Aorta (tissue), 5 donors: ENCODE results near the gene TAAR9. TPM values are rescaled to one million over a fixed set of nuclear protein-coding genes. Genes with fewer than 3 reads are reported as not detected.
"Not testable (repeated sequence)": the region's sequence is repeated elsewhere in the genome, so short reads cannot be mapped to it uniquely, and the experiment has no call there.

Experiments used
- ATAC-seq: fragments of 200-7000 bp; cut with Tn5 transposase; one replicate; pipeline ENCODE4 v1.9.1; 2022; ENCODE audit warnings: moderate library complexity; ENCODE audit not compliant: low FRiP score
- DNase-seq, 2 donors: peaks; one replicate each; pipeline ENCODE4 v3.0.0-alpha.2; 2020
- H3K27ac ChIP-seq, 2 donors: one replicate each; pipeline ENCODE4 v1.5.1; 2013; ENCODE audit warnings: low read length in 2 of 2, mild to moderate bottlenecking in 2 of 2, moderate library complexity in 2 of 2, control low read depth in 1 of 2, inconsistent platforms in 1 of 2, low read depth in 1 of 2
- H3K27me3 ChIP-seq, 2 donors: one replicate each; pipeline ENCODE4 v1.6.1; 2013; ENCODE audit warnings: control low read depth in 1 of 2, low read length in 1 of 2, mild to moderate bottlenecking in 1 of 2, moderate library complexity in 1 of 2; ENCODE audit not compliant: insufficient read depth in 2 of 2, control insufficient read depth in 1 of 2
- H3K36me3 ChIP-seq, 2 donors: one replicate each; pipeline ENCODE4 v1.6.1; 2013; ENCODE audit warnings: control low read depth in 1 of 2, low read length in 1 of 2, mild to moderate bottlenecking in 1 of 2; ENCODE audit not compliant: insufficient read depth in 2 of 2, control insufficient read depth in 1 of 2
- H3K4me1 ChIP-seq, 2 donors: one replicate each; pipeline ENCODE4 v1.6.1; 2013; ENCODE audit warnings: low read length in 2 of 2, control low read depth in 1 of 2, mild to moderate bottlenecking in 1 of 2, moderate library complexity in 1 of 2; ENCODE audit not compliant: insufficient read depth in 2 of 2, control insufficient read depth in 1 of 2
- H3K4me3 ChIP-seq, 2 donors: one replicate each; pipeline ENCODE4 v1.5.1; 2013; ENCODE audit warnings: low read length in 2 of 2, control low read depth in 1 of 2, mild to moderate bottlenecking in 1 of 2
- H3K9me3 ChIP-seq: one replicate; pipeline ENCODE4 v1.6.1; 2013; ENCODE audit warnings: mild to moderate bottlenecking, low read length; ENCODE audit not compliant: control insufficient read depth
- WGBS, 2 donors: extraction: QIAGEN DNeasy Blood & Tissue Kit; methylation state at CpG; one replicate each; pipeline ENCODE4 v1.1.7; 2013; 5-methylcytosine and 5-hydroxymethylcytosine counted together
- intact Hi-C, 2 donors: fragments of 100-400 bp; cut with DNase I; formaldehyde crosslinking; loops; one replicate each; pipeline versions ENCODE4 v1.14.2 to v1.15.0; 2022
- polyA plus RNA-seq, 2 donors: library from polyadenylated mRNA; stranded (reverse); fragments of 200-250 nt; gene quantifications; one replicate each; pipeline ENCODE4 v1.2.3, GENCODE V29; 2013
- total RNA-seq, 2 donors: library from RNA; stranded (reverse); fragmentation: NEBNext Ultra II Directional; extraction: Animal tissue kit (Norgen Biotek cat#: 25700); gene quantifications; one replicate each; pipeline ENCODE4 v1.2.1, GENCODE V29; 2021
- donor health status: healthy with polysubstance abuse.
- donor health status: Bipolar disorder and iron deficiency.
- donor health status: DM: no; HTN: no; CAD: no.
- donor health status: DM: no; HTN: no; CAD: no.
- donor health status: DM: yes; HTN: yes; CAD: no.

The TAAR9 gene
- total and polyA plus RNA-seq, 4 donors: not detected

DNA sequence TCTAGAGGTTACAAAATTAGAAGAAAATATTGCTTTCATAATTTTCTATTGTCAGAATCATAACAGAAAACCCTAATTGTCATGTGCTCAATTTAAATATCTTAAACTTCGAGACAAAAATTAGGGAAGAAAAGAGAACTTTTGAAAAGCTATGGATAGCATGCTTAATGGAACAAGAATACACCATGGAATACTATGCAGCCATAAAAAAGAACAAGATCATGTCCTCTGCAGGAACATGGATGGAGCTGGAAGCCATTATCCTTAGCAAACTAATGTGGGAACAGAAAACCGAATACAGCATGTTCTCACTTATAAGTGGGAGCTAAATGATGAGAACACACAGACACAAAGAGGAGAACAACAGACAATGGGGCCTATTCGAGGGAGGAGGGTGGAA lies 22.0 kb downstream of the TAAR9 start:
- ATAC-seq, DNase-seq, H3K36me3 ChIP-seq, H3K27me3 ChIP-seq, H3K4me1 ChIP-seq, H3K4me3 ChIP-seq, intact Hi-C loops, H3K9me3 ChIP-seq, H3K27ac ChIP-seq: not testable (repeated sequence)
- 80 to 86% methylated on average over 3 of the region's 3 CpGs for WGBS, 2 donors

- Histone ChIP-seq H3K27me3 (no peaks in the 10 kb centered on the region), H3K9me3 (no peaks in the 10 kb centered on the region), H3K4me3 (no peak overlapping the region), H3K27ac (no peak overlapping the region), H3K4me1 (no peaks in the 10 kb centered on the region), H3K36me3 (no peaks in the 10 kb centered on the region)
- ATAC-seq (no peak), DNase-seq (no peak)
- 85 to 88% methylated on average over 6 of the region's 6 CpGs for WGBS, 2 donors
- intact Hi-C loops: no loop called here
Measured at GRCh38 chr6:132566404-132566803, 28.3 kb downstream of the TAAR9 start.

DNA sequence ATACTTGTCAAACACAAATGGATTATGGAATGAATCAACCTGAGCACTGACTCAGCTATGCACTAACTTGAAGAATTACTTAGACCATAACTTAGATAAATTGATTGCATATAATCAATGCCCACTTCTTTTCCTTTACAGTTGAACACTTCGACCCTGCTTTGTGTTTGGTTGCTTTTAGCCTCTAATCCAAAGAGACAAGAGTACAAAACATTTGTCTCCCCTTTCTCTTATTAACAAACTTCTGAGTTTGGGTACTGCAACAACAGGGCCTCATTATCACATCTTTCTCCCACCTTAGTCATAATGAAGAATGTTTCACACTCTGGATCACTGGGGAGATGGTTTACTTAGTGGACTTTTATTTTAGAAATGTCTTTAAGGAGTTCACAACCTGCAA lies 29.5 kb downstream of the TAAR9 start:
- no peak for ATAC-seq
- WGBS, 2 donors: 79 to 82% methylated on average over 1 of the region's 1 CpG
- H3K36me3 ChIP-seq: no peaks in the 10 kb centered on the region

DNA sequence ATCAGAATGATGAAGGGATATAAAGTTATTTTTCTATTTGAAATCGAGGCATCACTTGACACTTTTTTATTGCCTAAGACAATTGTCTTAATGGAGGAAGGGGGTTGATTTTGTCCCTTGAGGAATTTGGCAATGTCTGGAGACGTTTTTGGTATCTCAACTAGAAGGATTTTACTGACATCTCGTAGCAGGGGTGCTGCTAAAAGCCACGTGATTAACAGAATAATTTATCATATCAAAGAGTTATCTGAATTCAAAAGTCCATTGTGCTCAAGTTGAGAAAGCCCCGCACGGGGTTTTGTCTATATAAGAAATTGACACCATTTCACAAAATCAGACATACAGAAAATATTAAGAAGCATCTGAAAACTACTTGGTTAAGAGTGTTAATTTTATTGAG lies 30.5 kb downstream of the TAAR9 start:
- Histone ChIP-seq H3K27ac (no peak overlapping the region), H3K27me3 (no peaks in the 10 kb centered on the region), H3K4me3 (no peak overlapping the region), H3K36me3 (no peaks in the 10 kb centered on the region), H3K4me1 (no peaks in the 10 kb centered on the region), H3K9me3 (no peaks in the 10 kb centered on the region)
- ATAC-seq (no peak), DNase-seq (no peak)
- 55% methylated on average over 6 of the region's 6 CpGs for WGBS, 2 donors
- intact Hi-C loops: no loop called here

More for the DNA sequence above, 29.5 kb downstream of the TAAR9 start:
- no peak overlapping the region for H3K4me3 ChIP-seq
- H3K9me3 ChIP-seq: no peaks in the 10 kb centered on the region
- no peak overlapping the region for H3K27ac ChIP-seq
- intact Hi-C loops: no loop called here
- H3K4me1 ChIP-seq: no peaks in the 10 kb centered on the region
- no peak for DNase-seq
- no peaks in the 10 kb centered on the region for H3K27me3 ChIP-seq

DNA sequence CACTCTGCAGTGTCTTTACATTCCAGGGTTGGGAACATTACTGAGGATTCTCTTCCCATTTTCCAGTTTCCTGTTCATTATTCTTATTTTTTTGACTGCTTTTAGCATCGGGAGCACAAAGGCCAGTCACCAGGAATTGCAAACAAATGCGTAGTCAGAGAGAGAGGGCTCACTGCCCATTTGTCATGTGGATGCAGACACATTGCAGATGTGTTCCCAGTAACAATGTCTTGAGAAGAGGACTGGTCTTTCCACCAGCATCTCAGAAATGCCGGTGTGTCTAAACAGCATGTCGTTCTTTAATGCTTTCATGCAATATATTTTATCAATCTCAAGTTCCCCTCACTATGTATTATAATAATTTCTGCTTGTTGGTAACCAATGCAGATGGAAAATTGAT lies 31.1 kb downstream of the TAAR9 start:
- DNase-seq: no peak
- no peaks in the 10 kb centered on the region for H3K4me1 ChIP-seq
- H3K9me3 ChIP-seq: no peaks in the 10 kb centered on the region
- WGBS, 2 donors: 41 to 47% methylated on average over 4 of the region's 4 CpGs
- no peak overlapping the region for H3K4me3 ChIP-seq
- no peaks in the 10 kb centered on the region for H3K36me3 ChIP-seq
- intact Hi-C loops: no loop called here
- ATAC-seq: no peak
- H3K27me3 ChIP-seq: no peaks in the 10 kb centered on the region
- no peak overlapping the region for H3K27ac ChIP-seq

GRCh38 chr6:132570221-132570777 lies 32.2 kb downstream of the TAAR9 start, which contains the start of gene TAAR6:
TAAR6 (plus strand) TSS chr6:132570322; CDS start chr6:132570322, 0 bp downstream.
- Histone ChIP-seq H3K4me3 (no peak within 1 kb of the TSS), H3K4me1 (no peaks in the 10 kb centered on the region), H3K9me3 (no peaks in the 10 kb centered on the region), H3K27ac (no peak within 1 kb of the TSS), H3K27me3 (no peaks in the 10 kb centered on the region), H3K36me3 (no peaks in the 10 kb centered on the region)
- DNase-seq (no peak), ATAC-seq (no peak)
- intact Hi-C loops: no loop called here
- WGBS, 2 donors: 70 to 73% methylated on average over 15 of the region's 15 CpGs

- Histone ChIP-seq H3K9me3 (no peaks in the 10 kb centered on the region), H3K4me1 (no peaks in the 10 kb centered on the region), H3K27me3 (no peaks in the 10 kb centered on the region), H3K27ac (no peak overlapping the region), H3K4me3 (no peak overlapping the region), H3K36me3 (no peaks in the 10 kb centered on the region)
- intact Hi-C loops: no loop called here
- DNase-seq (no peak), ATAC-seq (no peak)
Measured at GRCh38 chr6:132571774-132572173, 33.7 kb downstream of the TAAR9 start.

DNA sequence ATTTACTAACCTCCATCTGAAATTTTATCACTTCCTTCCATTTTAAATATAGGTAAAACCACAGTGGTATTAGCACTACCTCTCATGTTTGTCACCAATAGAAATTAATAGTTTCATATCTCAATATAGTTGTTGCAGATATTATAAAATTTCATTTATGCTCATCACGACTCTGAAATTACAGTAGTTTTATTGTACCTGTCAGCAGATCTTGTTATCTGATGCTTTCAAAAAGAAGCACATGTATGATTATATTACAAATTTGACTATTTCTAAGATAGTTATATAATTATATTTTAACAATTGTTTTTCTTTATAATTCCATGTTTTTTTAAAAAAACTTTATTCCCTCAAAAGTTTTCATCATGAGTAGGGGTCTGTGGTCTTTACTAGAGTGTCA lies 46.6 kb downstream of the TAAR9 start:
- H3K4me3 ChIP-seq: no peak overlapping the region

GRCh38 chr6:132587424-132587823 lies 49.3 kb downstream of the TAAR9 start:
- Histone ChIP-seq H3K27ac (no peak overlapping the region), H3K4me3 (no peak overlapping the region), H3K36me3 (no peaks in the 10 kb centered on the region), H3K9me3 (no peaks in the 10 kb centered on the region), H3K27me3 (no peaks in the 10 kb centered on the region), H3K4me1 (no peaks in the 10 kb centered on the region)
- 57 to 70% methylated on average over 2 of the region's 2 CpGs for WGBS, 2 donors
- intact Hi-C loops: no loop called here
- no peak for DNase-seq
- ATAC-seq: no peak

More for the DNA sequence above, 46.6 kb downstream of the TAAR9 start:
- WGBS, 2 donors: 77 to 90% methylated on average over 1 of the region's 1 CpG
- ATAC-seq: no peak
- H3K27ac ChIP-seq: no peak overlapping the region
- peaks cover 2% of the 10 kb centered on the region for H3K9me3 ChIP-seq
- intact Hi-C loops: no loop called here
- H3K27me3 ChIP-seq: no peaks in the 10 kb centered on the region
- no peak for DNase-seq
- no peaks in the 10 kb centered on the region for H3K36me3 ChIP-seq
- no peaks in the 10 kb centered on the region for H3K4me1 ChIP-seq
